A549 (cell line): ENCODE measurements around the gene UGT2B7. TPM values are rescaled to one million over a fixed set of nuclear protein-coding genes. Genes with fewer than 3 reads are reported as not detected.
A peak's percentile ranks its signal among the peaks of the same experiment; 100 is the strongest.
"Not testable (repeated sequence)": the region's sequence is repeated elsewhere in the genome, so short reads cannot be mapped to it uniquely, and the experiment has no call there.

Source experiments
- ATAC-seq, 2 experiments: fragments of 200-7000 bp in 1 of 2; fragments of >200 bp in 1 of 2; cut with Nextera tagmentation in 1 of 2; cut with Tn5 transposase in 1 of 2; 3 replicates each; pipeline versions ENCODE4 v1.8.0 to v1.9.1; 2018 to 2020; ENCODE audit warnings: mild to moderate bottlenecking in 1 of 2, moderate library complexity in 1 of 2
- CTCF ChIA-PET: fragments of 300-600 bp; sonication (Branson Sonifier 250); formaldehyde crosslinking; extraction: SDS; loops from one replicate; lab custom pipeline; 2021; ENCODE audit warnings: antibody characterized with exemption, inconsistent platforms; lab: Yijun Ruan, JAX
- POLR2A ChIA-PET: fragments of 350-600 bp; formaldehyde crosslinking; extraction: SDS; loops from one replicate; lab custom pipeline; 2021; ENCODE audit warnings: antibody characterized with exemption, inconsistent platforms; lab: Yijun Ruan, JAX
- DNase-seq, 2 experiments: peaks; one replicate each; pipeline versions ENCODE4 v3.0.0 to v3.0.0-alpha.2; 2011 to 2016; ENCODE audit warnings: low read depth in 1 of 2, low spot score in 1 of 2
- FAIRE-seq: peaks from 2 replicates; lab custom pipeline; 2011; peaks lifted over from hg19 to GRCh38; lab: Jason Lieb, UNC
- H3K27ac ChIP-seq, 2 experiments: fragments of >200 bp; sonication (Bioruptor Twin); formaldehyde crosslinking; 3 replicates each; pipeline ENCODE4 v1.5.1; 2016 to 2017
- H3K4me1 ChIP-seq: fragments of >200 bp; sonication (Bioruptor Twin); formaldehyde crosslinking; 3 replicates; pipeline ENCODE4 v1.6.1; 2016
- H3K4me2 ChIP-seq: fragments of >200 bp; sonication (Bioruptor Twin); formaldehyde crosslinking; 3 replicates; pipeline ENCODE4 v1.6.1; 2016
- H3K4me3 ChIP-seq: fragments of >200 bp; sonication (Bioruptor Twin); formaldehyde crosslinking; 3 replicates; pipeline ENCODE4 v1.5.1; 2016
- H3K9me3 ChIP-seq: fragments of >200 bp; sonication (Bioruptor Twin); formaldehyde crosslinking; 3 replicates; pipeline ENCODE4 v1.6.1; 2016
- CEBPB ChIP-seq, 2 experiments: fragments of >200 bp in 1 of 2; sonication (Bioruptor Twin) in 1 of 2; formaldehyde crosslinking in 1 of 2; IDR thresholded peaks; 2 replicates each; pipeline ENCODE4 v1.6.1; 2012 to 2016
- CHD2 ChIP-seq: fragments of 150-350 bp; IDR thresholded peaks from 2 replicates; pipeline ENCODE4 v1.6.1; 2014; ENCODE audit warnings: low read length; ENCODE audit not compliant: partially characterized antibody
- CTCF ChIP-seq: fragments of >200 bp; sonication (Bioruptor Twin); formaldehyde crosslinking; IDR thresholded peaks from 3 replicates; pipeline ENCODE4 v1.5.1; 2016
- EHF ChIP-seq: fragments of 250-450 bp; sonication (Bioruptor Pico); IDR thresholded peaks from 2 replicates; pipeline ENCODE4 v1.5.0; 2020; ENCODE audit warnings: mild to moderate bottlenecking
- EHMT2 ChIP-seq: fragments of 200-600 bp; sonication (generic); IDR thresholded peaks from 2 replicates; pipeline ENCODE4 v1.6.1; 2016; ENCODE audit warnings: antibody characterized with exemption, low read depth, mild to moderate bottlenecking, moderate library complexity
- ELK1 ChIP-seq: fragments of 150-350 bp; IDR thresholded peaks from 2 replicates; pipeline ENCODE4 v1.6.1; 2014; ENCODE audit warnings: low read depth, mild to moderate bottlenecking, low read length
- EP300 ChIP-seq, 2 experiments: fragments of >200 bp; sonication (Bioruptor Twin); formaldehyde crosslinking; IDR thresholded peaks; 2 replicates in 1 of 2; 3 replicates in 1 of 2; pipeline ENCODE4 v1.6.1; 2016 to 2017
- ESRRA ChIP-seq: fragments of 150-350 bp; IDR thresholded peaks from 2 replicates; pipeline ENCODE4 v1.6.1; 2014; ENCODE audit warnings: mild to moderate bottlenecking, low read length, borderline replicate concordance
- FOSB ChIP-seq: fragments of 250-450 bp; sonication (Bioruptor Pico); IDR thresholded peaks from 2 replicates; pipeline ENCODE4 v1.5.0; 2020; ENCODE audit warnings: mild to moderate bottlenecking, moderate library complexity
- GATA3 ChIP-seq: IDR thresholded peaks from 2 replicates; pipeline ENCODE4 v1.6.1; 2012; ENCODE audit warnings: borderline replicate concordance
- MAFK ChIP-seq: fragments of 450-650 bp; IDR thresholded peaks from 2 replicates; pipeline ENCODE4 v1.6.1; 2014; ENCODE audit not compliant: partially characterized antibody
- MYC ChIP-seq: IDR thresholded peaks from 2 replicates; pipeline ENCODE4 v1.6.1; 2012; ENCODE audit warnings: mild to moderate bottlenecking, inconsistent platforms, low read length, improper control_type of control experiment, borderline replicate concordance
- PBX3 ChIP-seq: IDR thresholded peaks from 2 replicates; pipeline ENCODE4 v1.6.1; 2012
- RAD21 ChIP-seq, 2 experiments: fragments of >200 bp in 1 of 2; sonication (Bioruptor Twin) in 1 of 2; formaldehyde crosslinking in 1 of 2; IDR thresholded peaks in 1 of 2; conservative IDR thresholded peaks in 1 of 2; 2 replicates in 1 of 2; 3 replicates in 1 of 2; pipeline ENCODE4 v1.6.1; 2012 to 2018; ENCODE audit warnings: inconsistent platforms in 1 of 2
- REST ChIP-seq: fragments of 200-600 bp; sonication (generic); IDR thresholded peaks from 2 replicates; pipeline ENCODE4 v1.6.1; 2016; ENCODE audit warnings: antibody characterized with exemption, mild to moderate bottlenecking, moderate library complexity
- SMC3 ChIP-seq: fragments of >200 bp; sonication (Bioruptor Twin); formaldehyde crosslinking; IDR thresholded peaks from 3 replicates; pipeline ENCODE4 v1.6.1; 2018; ENCODE audit warnings: inconsistent platforms
- SREBF2 ChIP-seq: fragments of 450-650 bp; IDR thresholded peaks from 2 replicates; pipeline ENCODE4 v1.6.1; 2014; ENCODE audit warnings: mild to moderate bottlenecking, moderate library complexity
- TFCP2L1 ChIP-seq: fragments of 250-450 bp; sonication (Bioruptor Pico); IDR thresholded peaks from 2 replicates; pipeline ENCODE4 v1.5.0; 2021; ENCODE audit warnings: mild to moderate bottlenecking
- USF2 ChIP-seq: fragments of 450-650 bp; IDR thresholded peaks from 2 replicates; pipeline ENCODE4 v1.6.1; 2014; ENCODE audit warnings: antibody characterized with exemption
- ZC3H11A ChIP-seq: fragments of 450-650 bp; IDR thresholded peaks from 2 replicates; pipeline ENCODE4 v1.6.1; 2014; ENCODE audit warnings: antibody characterized with exemption, mild to moderate bottlenecking
- ZNF302 ChIP-seq: fragments of 250-450 bp; sonication (Bioruptor Pico); IDR thresholded peaks from 2 replicates; pipeline ENCODE4 v1.9.0; 2021; ENCODE audit warnings: inconsistent platforms, mild to moderate bottlenecking, moderate library complexity
- WGBS: methylation state at CpG from one replicate; pipeline ENCODE4 v1.1.6; 2017; ENCODE audit errors: missing lambda C conversion rate; 5-methylcytosine and 5-hydroxymethylcytosine counted together
- polyA plus RNA-seq, 4 experiments: library from polyadenylated mRNA; depleted of rRNA in 3 of 4; stranded (reverse); fragments of >200 nt; fragmentation: RNase III in 1 of 4; extraction: RNeasy Plus Mini Kit Qiagen cat#74134 plus additional on column Dnase treatment in 1 of 4; gene quantifications; 2 replicates in 3 of 4; 3 replicates in 1 of 4; pipeline ENCODE4 v1.2.3, GENCODE V29; 2011 to 2017

Gene UGT2B7
- polyA plus RNA-seq, 2 of the 4 experiments (the other 2 are of a cell fraction) = 0.22 to 0.78 TPM

- Histone ChIP-seq H3K4me2 (no peak overlapping the region), H3K27ac (no peak overlapping the region), H3K9me3 (no peaks in the 10 kb centered on the region), H3K4me1 (peaks cover 31% of the 10 kb centered on the region), H3K4me3 (no peak overlapping the region)
- no peak for ATAC-seq
- ChIA-PET POLR2A (no interaction called here), CTCF (no interaction called here)
- no peak for DNase-seq
- no peak for FAIRE-seq
- TF ChIP-seq EP300 (IDR thresholded peaks at IDR 0.05) = no peak
- no peak for TF ChIP-seq CHD2
- TF ChIP-seq MYC = no peak
- no peak for TF ChIP-seq SMC3
- TF ChIP-seq CEBPB (IDR thresholded peaks at IDR 0.05) = no peak
- TF ChIP-seq SREBF2 = no peak
- TF ChIP-seq GATA3 = no peak
- TF ChIP-seq ZC3H11A = no peak
- no peak for TF ChIP-seq RAD21 (conservative IDR thresholded peaks at IDR 0.05 in 1 of 2, IDR thresholded peaks at IDR 0.05 in 1 of 2)
- no peak for TF ChIP-seq EHF (CRISPR knock-in tag)
- no peak for TF ChIP-seq PBX3
- 98% methylated on average over 4 of the region's 4 CpGs for WGBS
Observed at GRCh38 chr4:69099910-69100309, 3.6 kb downstream of the UGT2B7 start.

- FAIRE-seq, H3K4me3 ChIP-seq, POLR2A ChIA-PET, H3K9me3 ChIP-seq, CTCF ChIA-PET, H3K4me2 ChIP-seq, ATAC-seq: not testable (repeated sequence)
- 67% methylated on average over 2 of the region's 2 CpGs for WGBS
- peak overlapping the region in 1 of 2 experiments; percentile 54; a peak in 1 of 6 replicates for H3K27ac ChIP-seq
- peaks cover 13% of the 10 kb centered on the region for H3K4me1 ChIP-seq
- DNase-seq = peak in 1 of 2 experiments; percentile 20
Observed at GRCh38 chr4:69102668-69103067, 6.4 kb downstream of the UGT2B7 start.

GRCh38 chr4:69104719-69105275, 8.5 kb downstream of the UGT2B7 start:
- ATAC-seq = no peak
- FAIRE-seq = no peak
- H3K4me1 ChIP-seq = no peaks in the 10 kb centered on the region
- ChIA-PET CTCF (interaction anchor here (0.6 kb wide), 1 partner anchor 12 kb away, joined by 3 read pairs; no protein-coding TSS in a partner anchor), POLR2A (no interaction called here)
- DNase-seq = no peak
- no peaks in the 10 kb centered on the region for H3K9me3 ChIP-seq
- WGBS = 91% methylated on average over 2 of the region's 2 CpGs
- no peak overlapping the region for H3K4me3 ChIP-seq
- no peak for TF ChIP-seq RAD21 (conservative IDR thresholded peaks at IDR 0.05 in 1 of 2, IDR thresholded peaks at IDR 0.05 in 1 of 2)
- no peak for TF ChIP-seq USF2
- no peak for TF ChIP-seq FOSB (CRISPR knock-in tag)
- TF ChIP-seq ESRRA = no peak
- TF ChIP-seq ELK1 = no peak
- TF ChIP-seq ZNF302 (CRISPR knock-in tag) = no peak
- no peak for TF ChIP-seq REST
- no peak for TF ChIP-seq SMC3
- no peak for TF ChIP-seq TFCP2L1 (CRISPR knock-in tag)
- no peak for TF ChIP-seq CTCF
- no peak for TF ChIP-seq CEBPB (IDR thresholded peaks at IDR 0.05)
- no peak for TF ChIP-seq MAFK
- TF ChIP-seq EHMT2 = no peak
- no peak overlapping the region for H3K4me2 ChIP-seq
- peak overlapping the region in 1 of 2 experiments; percentile 56; a peak in 2 of 6 replicates for H3K27ac ChIP-seq

GRCh38 chr4:69115151-69115850, 19.0 kb downstream of the UGT2B7 start:
- POLR2A ChIA-PET, H3K4me1 ChIP-seq, DNase-seq, CTCF ChIA-PET, ATAC-seq, H3K27ac ChIP-seq, H3K4me2 ChIP-seq, FAIRE-seq, H3K9me3 ChIP-seq, H3K4me3 ChIP-seq: not testable (repeated sequence)
- 77% methylated on average over 6 of the region's 30 CpGs for WGBS
